CD4-positive, alpha-beta T cell (primary cell): Measurements from ENCODE around the gene SETBP1. TPM values are rescaled to one million over a fixed set of nuclear protein-coding genes. Genes with fewer than 3 reads are reported as not detected.

Source experiments
- ATAC-seq: fragments of 200-7000 bp; cut with Tn5 transposase; one replicate; pipeline ENCODE4 v1.10.0; 2022; ENCODE audit warnings: mild to moderate bottlenecking; ENCODE audit not compliant: poor library complexity
- CTCF ChIA-PET: fragments of 350-600 bp; sonication (Branson Sonifier 250); formaldehyde crosslinking; loops from one replicate; lab custom pipeline; 2021; ENCODE audit warnings: antibody characterized with exemption, inconsistent platforms; lab: Charles Lee
- POLR2A ChIA-PET: fragments of 350-600 bp; sonication (Branson Sonifier 250); formaldehyde crosslinking; loops from one replicate; lab custom pipeline; 2021; ENCODE audit warnings: antibody characterized with exemption, inconsistent platforms; lab: Charles Lee
- DNase-seq, 14 experiments: peaks; one replicate each; pipeline ENCODE4 v3.0.0-alpha.2; 2013 to 2020; ENCODE audit warnings: mixed read lengths in 2 of 14
- H3K27ac ChIP-seq, 2 donors: one replicate each; pipeline versions ENCODE4 v1.5.1 to v1.7.0; 2013; ENCODE audit warnings: low read length in 2 of 2, low read depth in 1 of 2, mild to moderate bottlenecking in 1 of 2
- H3K27me3 ChIP-seq, 2 experiments: 1 replicate in 1 of 2; 2 replicates in 1 of 2; pipeline versions ENCODE4 v1.6.1 to v1.7.0; 2013; ENCODE audit warnings: low read length in 2 of 2, control low read depth in 1 of 2, mild to moderate bottlenecking in 1 of 2, moderate library complexity in 1 of 2; ENCODE audit not compliant: insufficient read depth in 2 of 2, control insufficient read depth in 1 of 2
- H3K36me3 ChIP-seq: one replicate; pipeline ENCODE4 v1.6.1; 2013; ENCODE audit warnings: low read length, control low read depth; ENCODE audit not compliant: insufficient read depth
- H3K4me1 ChIP-seq: one replicate; pipeline ENCODE4 v1.6.1; 2013; ENCODE audit warnings: low read length, control low read depth; ENCODE audit not compliant: insufficient read depth
- H3K4me3 ChIP-seq: one replicate; pipeline ENCODE4 v1.5.1; 2013; ENCODE audit warnings: mild to moderate bottlenecking, low read length, moderate library complexity
- H3K9me3 ChIP-seq, 2 experiments: 1 replicate in 1 of 2; 2 replicates in 1 of 2; pipeline versions ENCODE4 v1.6.1 to v1.7.0; 2013; ENCODE audit warnings: low read length in 2 of 2, mild to moderate bottlenecking in 2 of 2, control low read depth in 1 of 2, moderate library complexity in 1 of 2; ENCODE audit not compliant: control insufficient read depth in 1 of 2, insufficient read depth in 1 of 2
- H3K27ac Mint-ChIP-seq: one replicate; pipeline ENCODE4 v1.8.0; 2020; ENCODE audit warnings: mixed read lengths
- H3K27me3 Mint-ChIP-seq: one replicate; pipeline ENCODE4 v1.8.0; 2021; ENCODE audit warnings: mixed read lengths
- H3K36me3 Mint-ChIP-seq: one replicate; pipeline ENCODE4 v1.8.0; 2021; ENCODE audit warnings: low read depth, mixed read lengths
- H3K4me1 Mint-ChIP-seq: one replicate; pipeline ENCODE4 v1.8.0; 2021; ENCODE audit warnings: low read depth, mixed read lengths
- H3K4me3 Mint-ChIP-seq: one replicate; pipeline ENCODE4 v1.8.0; 2020; ENCODE audit warnings: mild to moderate bottlenecking, mixed read lengths
- H3K9me3 Mint-ChIP-seq: one replicate; pipeline ENCODE4 v1.8.0; 2020; ENCODE audit warnings: mixed read lengths
- intact Hi-C, 2 experiments: fragments of 100-400 bp; cut with DNase I in 1 of 2; cut with micrococcal nuclease in 1 of 2; formaldehyde crosslinking; loops; one replicate each; pipeline versions ENCODE4 v1.15.1 to v1.9.0; 2023 to 2025; cut with DNase I, micrococcal nuclease
- total RNA-seq, 174 experiments: library from RNA in 2 of 174; stranded (reverse) in 2 of 174; gene quantifications; one replicate each; pipeline ENCODE4 v1.2.3 and lab custom pipeline; 2021 to 2026
- TF ChIP-seq, protein P1 (sequence below): fragments of 200-600 bp; IDR thresholded peaks from one replicate; pipeline ENCODE4 v1.8.0; 2022; ENCODE audit warnings: antibody characterized with exemption, mild to moderate bottlenecking

Gene SETBP1
- total RNA-seq, 2 experiments from 2014 or later: 0.25 to 0.41 TPM

DNA sequence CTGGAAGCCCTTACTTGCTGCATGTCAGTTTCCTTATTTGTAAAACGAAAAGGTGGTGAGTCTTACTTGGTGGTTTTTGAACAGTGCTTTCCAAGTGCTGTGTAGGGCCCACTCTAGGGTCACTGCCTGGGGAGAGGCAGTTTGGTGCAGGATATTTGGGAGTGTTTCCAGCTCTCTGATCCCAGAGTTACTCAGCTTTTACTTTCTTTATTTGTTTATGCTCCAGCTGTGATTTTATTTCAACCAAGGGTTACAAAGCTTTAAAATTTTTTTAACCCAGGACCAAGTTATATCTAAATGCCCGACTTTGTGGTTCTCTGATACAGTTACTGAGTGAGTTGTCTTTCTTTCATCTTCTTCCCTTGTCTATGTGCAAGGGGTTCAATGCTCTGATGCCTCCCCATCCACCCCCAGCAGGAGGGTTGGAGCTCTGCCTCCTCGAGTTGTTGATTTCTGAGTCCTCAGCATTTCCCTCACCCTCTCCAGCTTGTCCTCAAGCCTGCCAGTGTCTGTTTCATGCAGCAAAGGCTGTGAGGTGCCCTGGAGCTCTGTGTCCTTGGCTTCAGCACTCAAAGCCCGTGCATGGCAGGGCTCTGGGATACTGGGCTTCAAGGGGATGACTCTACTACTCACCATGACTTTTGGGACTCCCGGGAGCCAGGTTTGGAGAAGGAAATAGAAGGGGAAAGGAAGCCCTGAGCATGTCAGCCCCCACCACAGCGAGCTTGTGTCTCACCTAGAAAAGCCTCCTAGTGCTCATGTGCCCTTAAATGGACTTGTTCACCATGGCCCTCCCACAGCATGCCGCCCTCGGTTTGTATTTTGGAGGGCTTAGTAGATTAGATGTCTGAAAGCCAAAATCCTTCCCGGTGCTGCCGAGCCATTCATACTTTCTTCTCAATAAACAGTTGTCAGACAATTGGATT, 236.8 kb downstream of the SETBP1 start:
- Histone ChIP-seq H3K4me1 (no peaks in the 10 kb centered on the region), H3K27ac (no peak overlapping the region), H3K27me3 (no peaks in the 10 kb centered on the region), H3K4me3 (no peak overlapping the region), H3K9me3 (no peaks in the 10 kb centered on the region), H3K36me3 (no peaks in the 10 kb centered on the region)
- DNase-seq (no peak), ATAC-seq (no peak)
- Mint-ChIP-seq H3K27ac (no peak overlapping the region), H3K4me1 (no peaks in the 10 kb centered on the region), H3K4me3 (no peak overlapping the region), H3K36me3 (no peaks in the 10 kb centered on the region), H3K27me3 (peaks cover 15% of the 10 kb centered on the region), H3K9me3 (no peaks in the 10 kb centered on the region)
- intact Hi-C loops: no loop called here
- TF ChIP-seq, protein P1, sequence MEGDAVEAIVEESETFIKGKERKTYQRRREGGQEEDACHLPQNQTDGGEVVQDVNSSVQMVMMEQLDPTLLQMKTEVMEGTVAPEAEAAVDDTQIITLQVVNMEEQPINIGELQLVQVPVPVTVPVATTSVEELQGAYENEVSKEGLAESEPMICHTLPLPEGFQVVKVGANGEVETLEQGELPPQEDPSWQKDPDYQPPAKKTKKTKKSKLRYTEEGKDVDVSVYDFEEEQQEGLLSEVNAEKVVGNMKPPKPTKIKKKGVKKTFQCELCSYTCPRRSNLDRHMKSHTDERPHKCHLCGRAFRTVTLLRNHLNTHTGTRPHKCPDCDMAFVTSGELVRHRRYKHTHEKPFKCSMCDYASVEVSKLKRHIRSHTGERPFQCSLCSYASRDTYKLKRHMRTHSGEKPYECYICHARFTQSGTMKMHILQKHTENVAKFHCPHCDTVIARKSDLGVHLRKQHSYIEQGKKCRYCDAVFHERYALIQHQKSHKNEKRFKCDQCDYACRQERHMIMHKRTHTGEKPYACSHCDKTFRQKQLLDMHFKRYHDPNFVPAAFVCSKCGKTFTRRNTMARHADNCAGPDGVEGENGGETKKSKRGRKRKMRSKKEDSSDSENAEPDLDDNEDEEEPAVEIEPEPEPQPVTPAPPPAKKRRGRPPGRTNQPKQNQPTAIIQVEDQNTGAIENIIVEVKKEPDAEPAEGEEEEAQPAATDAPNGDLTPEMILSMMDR: no peak
- CTCF ChIA-PET: no interaction called here
- POLR2A ChIA-PET: no interaction called here

DNA sequence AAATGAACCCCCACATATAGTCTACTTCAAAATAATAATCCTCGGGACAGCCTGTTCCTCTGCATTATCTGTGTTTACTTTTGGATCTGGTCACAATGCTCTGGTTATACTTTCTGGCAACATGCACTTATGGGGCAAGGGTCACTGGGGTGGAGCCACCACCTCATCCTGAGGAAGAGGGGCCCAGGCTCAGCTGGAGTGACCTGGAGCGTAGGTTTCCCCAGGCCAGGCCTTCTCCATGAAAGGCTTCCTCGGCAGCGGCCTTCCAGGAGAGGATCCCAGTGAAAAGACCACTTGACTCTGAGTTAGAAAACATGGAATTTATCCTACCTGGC, 237.4 kb downstream of the SETBP1 start:
- Histone ChIP-seq H3K9me3 (no peaks in the 10 kb centered on the region), H3K4me3 (no peak overlapping the region), H3K36me3 (no peaks in the 10 kb centered on the region), H3K27me3 (no peaks in the 10 kb centered on the region), H3K27ac (no peak overlapping the region), H3K4me1 (no peaks in the 10 kb centered on the region)
- no peak for DNase-seq
- peaks cover 10% of the 10 kb centered on the region for H3K27me3 Mint-ChIP-seq
- ATAC-seq: no peak
- H3K27ac Mint-ChIP-seq: no peak overlapping the region
- H3K4me1 Mint-ChIP-seq: no peaks in the 10 kb centered on the region
- TF ChIP-seq, protein P1: no peak
- intact Hi-C loops: no loop called here
- CTCF ChIA-PET: no interaction called here
- POLR2A ChIA-PET: no interaction called here
- H3K4me3 Mint-ChIP-seq: no peak overlapping the region
- H3K9me3 Mint-ChIP-seq: no peaks in the 10 kb centered on the region
- H3K36me3 Mint-ChIP-seq: no peaks in the 10 kb centered on the region

DNA sequence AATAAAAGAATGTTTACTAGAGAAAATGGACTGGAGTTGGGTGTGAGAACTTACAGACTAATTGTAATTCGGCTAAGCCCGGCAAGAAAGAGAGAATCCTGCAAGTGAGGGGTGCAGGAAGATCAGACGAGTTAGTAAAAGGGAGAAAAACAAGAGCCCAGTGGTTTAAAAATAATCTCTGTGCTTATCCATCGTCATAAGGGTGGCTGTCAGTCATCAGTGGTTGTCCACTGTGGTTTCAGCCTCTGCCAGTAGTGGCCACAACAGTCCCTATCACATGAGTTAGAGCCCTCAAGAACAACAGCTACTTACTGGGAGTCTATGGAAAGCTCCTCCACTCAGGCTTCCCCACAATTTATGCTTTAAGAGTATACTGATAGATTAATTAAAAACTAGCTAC, 239.8 kb downstream of the SETBP1 start:
- ChIA-PET CTCF (no interaction called here), POLR2A (no interaction called here)
- TF ChIP-seq, protein P1: no peak
- Mint-ChIP-seq H3K9me3 (no peaks in the 10 kb centered on the region), H3K27me3 (no peaks in the 10 kb centered on the region), H3K36me3 (no peaks in the 10 kb centered on the region), H3K4me3 (no peak overlapping the region), H3K4me1 (no peaks in the 10 kb centered on the region), H3K27ac (no peak overlapping the region)
- Histone ChIP-seq H3K4me3 (no peak overlapping the region), H3K4me1 (no peaks in the 10 kb centered on the region), H3K36me3 (no peaks in the 10 kb centered on the region), H3K27ac (no peak overlapping the region), H3K9me3 (no peaks in the 10 kb centered on the region), H3K27me3 (no peaks in the 10 kb centered on the region)
- ATAC-seq (no peak), DNase-seq (no peak)
- intact Hi-C loops: no loop called here
